HG02642 (cell line): ENCODE results near the gene PM20D2.

Experiments
- ATAC-seq: cut with Tn5 transposase; IDR thresholded peaks from one replicate; pipeline ENCODE4 v1.9.1; 2021; ENCODE audit warnings: mild to moderate bottlenecking; ENCODE audit not compliant: unreplicated experiment, poor library complexity

Gene PM20D2

GRCh38 chr6:89198235-89198634 lies 52.4 kb downstream of the PM20D2 start:
- ATAC-seq: no peak

- ATAC-seq: no peak
These were observed 53.7 kb downstream of the PM20D2 start for GRCh38 chr6:89199579-89199978.

- no peak for ATAC-seq
These were observed 54.9 kb downstream of the PM20D2 start for GRCh38 chr6:89200706-89201215.

- ATAC-seq: no peak
These were observed 58.2 kb downstream of the PM20D2 start for GRCh38 chr6:89204096-89204495.

- no peak for ATAC-seq
These were observed 60.0 kb downstream of the PM20D2 start for GRCh38 chr6:89205819-89206218.

GRCh38 chr6:89208551-89208950 lies 62.7 kb downstream of the PM20D2 start:
- ATAC-seq: no peak

- no peak for ATAC-seq
These were observed 63.6 kb downstream of the PM20D2 start for GRCh38 chr6:89209457-89209856.

- ATAC-seq: no peak
These were observed 66.6 kb downstream of the PM20D2 start for GRCh38 chr6:89212472-89212871.

GRCh38 chr6:89214197-89214596 lies 68.3 kb downstream of the PM20D2 start:
- no peak for ATAC-seq
